Ishikawa (cell line): ENCODE results near the gene UBE2C.

Experiments used
- CEBPB ChIP-seq: IDR thresholded peaks from 2 replicates; pipeline ENCODE4 v1.6.1; 2012
- CREB1 ChIP-seq: IDR thresholded peaks from 2 replicates; pipeline ENCODE4 v1.6.1; 2012; ENCODE audit warnings: low read depth
- EGR1 ChIP-seq: IDR thresholded peaks from 2 replicates; pipeline ENCODE4 v1.6.1; 2012
- EP300 ChIP-seq: IDR thresholded peaks from 2 replicates; pipeline ENCODE4 v1.6.1; 2012; ENCODE audit warnings: borderline replicate concordance
- FOXM1 ChIP-seq: IDR thresholded peaks from 2 replicates; pipeline ENCODE4 v1.6.1; 2012; ENCODE audit warnings: low read depth, borderline replicate concordance
- MAX ChIP-seq: IDR thresholded peaks from 2 replicates; pipeline ENCODE4 v1.6.1; 2012
- NFIC ChIP-seq: IDR thresholded peaks from 2 replicates; pipeline ENCODE4 v1.6.1; 2012
- RAD21 ChIP-seq: IDR thresholded peaks from 2 replicates; pipeline ENCODE4 v1.6.1; 2012; ENCODE audit warnings: low read depth
- REST ChIP-seq: IDR thresholded peaks from 2 replicates; pipeline ENCODE4 v1.6.1; 2012; ENCODE audit warnings: low read depth, mild to moderate bottlenecking
- TAF1 ChIP-seq: IDR thresholded peaks from 2 replicates; pipeline ENCODE4 v1.6.1; 2012; ENCODE audit warnings: low read depth, mild to moderate bottlenecking
- TCF12 ChIP-seq: IDR thresholded peaks from 2 replicates; pipeline ENCODE4 v1.6.1; 2012; ENCODE audit warnings: low read depth
- TEAD4 ChIP-seq: IDR thresholded peaks from 2 replicates; pipeline ENCODE4 v1.6.1; 2012
- USF1 ChIP-seq: IDR thresholded peaks from 2 replicates; pipeline ENCODE4 v1.6.1; 2012
- YY1 ChIP-seq: IDR thresholded peaks from 2 replicates; pipeline ENCODE4 v1.6.1; 2012; ENCODE audit warnings: low read depth
- ZBTB7A ChIP-seq: IDR thresholded peaks from 2 replicates; pipeline ENCODE4 v1.6.1; 2012; ENCODE audit warnings: low read depth

The UBE2C gene

DNA sequence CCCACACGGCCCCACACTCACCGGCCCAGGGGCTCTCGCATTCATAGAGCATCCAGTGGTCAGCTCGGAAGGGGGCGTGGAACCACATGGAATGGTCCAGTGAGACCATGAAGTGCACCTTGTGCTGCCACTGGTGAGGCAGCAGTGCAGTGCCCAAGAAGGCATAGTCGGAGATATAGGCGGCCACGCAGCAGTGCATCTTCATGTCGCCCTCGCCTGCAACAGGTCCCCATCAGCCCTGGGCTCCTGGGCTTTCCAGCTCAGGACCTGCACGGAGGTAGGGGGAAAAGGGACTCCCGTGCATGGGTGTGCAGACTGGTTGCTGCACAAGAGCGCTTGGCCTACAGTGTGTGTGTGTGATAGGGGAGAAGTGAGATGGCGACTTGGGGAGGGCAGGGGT is 31.1 kb downstream of the UBE2C start:
- TF ChIP-seq RAD21 = no peak
- no peak for TF ChIP-seq REST
- no peak for TF ChIP-seq ZBTB7A
- TF ChIP-seq NFIC = no peak
- no peak for TF ChIP-seq MAX
- TF ChIP-seq FOXM1 = no peak
- no peak for TF ChIP-seq TCF12
- TF ChIP-seq EGR1 = no peak
- TF ChIP-seq CEBPB = no peak
- TF ChIP-seq YY1 = no peak
- TF ChIP-seq TAF1 = no peak
- no peak for TF ChIP-seq EP300
- TF ChIP-seq TEAD4 = no peak
- TF ChIP-seq CREB1 = no peak
- TF ChIP-seq USF1 = no peak

DNA sequence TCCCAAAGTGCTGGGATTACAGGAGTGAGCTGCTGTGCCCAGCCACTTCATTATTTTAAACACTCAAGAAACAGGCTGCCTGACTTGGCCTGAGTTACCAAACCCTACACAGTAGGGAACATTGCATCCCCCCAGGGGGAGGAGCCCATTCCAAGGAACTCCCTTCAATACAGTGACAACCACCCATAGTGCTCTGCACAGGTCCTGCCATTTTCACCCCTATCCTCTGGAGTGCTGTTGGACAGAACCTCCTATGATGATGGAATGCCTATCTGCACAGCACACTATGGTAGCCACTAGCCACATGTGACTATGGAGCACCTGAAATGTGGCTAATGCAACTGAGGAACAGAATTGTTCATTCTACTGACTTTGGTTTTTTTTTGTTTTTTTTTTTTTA is 33.0 kb downstream of the UBE2C start:
- TF ChIP-seq CEBPB = no peak
- no peak for TF ChIP-seq CREB1

DNA sequence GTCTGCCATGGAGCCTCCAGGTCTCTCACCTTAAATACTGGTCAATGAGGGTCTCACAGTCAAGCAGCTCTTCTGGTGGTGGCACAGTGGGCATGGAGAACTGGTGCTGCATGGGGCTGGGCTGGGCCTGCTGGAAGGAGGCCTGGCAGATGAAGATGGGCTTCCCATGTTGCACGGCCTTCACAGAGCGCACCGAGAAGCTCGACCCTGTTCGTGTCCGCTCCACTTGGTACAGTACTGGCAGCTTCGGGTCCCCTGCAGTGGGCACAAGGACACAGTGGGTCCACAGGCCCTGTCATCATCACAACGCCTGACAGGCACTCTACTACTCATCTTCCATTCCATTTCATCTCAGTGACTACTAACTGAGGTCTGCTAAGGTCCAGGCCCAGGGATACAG is 36.0 kb downstream of the UBE2C start:
- TF ChIP-seq TAF1 (no peak), RAD21 (no peak), USF1 (no peak), TCF12 (no peak), EGR1 (no peak), MAX (no peak), CREB1 (no peak), NFIC (no peak)

- no peak for TF ChIP-seq TEAD4
These were observed 36.6 kb downstream of the UBE2C start for GRCh38 chr20:45848969-45849582.

- TF ChIP-seq ZBTB7A (no peak), REST (no peak), CEBPB (no peak), FOXM1 (no peak), YY1 (no peak), RAD21 (no peak), NFIC (no peak), CREB1 (no peak), TAF1 (no peak), EP300 (no peak), USF1 (no peak)
These were observed 37.8 kb downstream of the UBE2C start for GRCh38 chr20:45850238-45850637.

- TF ChIP-seq TCF12 (no peak), RAD21 (no peak), CEBPB (no peak), CREB1 (no peak), EGR1 (no peak), NFIC (no peak), FOXM1 (no peak), REST (no peak), MAX (no peak)
These were observed 38.5 kb downstream of the UBE2C start for GRCh38 chr20:45850926-45851325.
